H1 (cell line): ENCODE data around the gene RHCG. TPM values are rescaled to one million over a fixed set of nuclear protein-coding genes. Genes with fewer than 3 reads are reported as not detected.

Source experiments
- GABPA ChIP-seq: IDR thresholded peaks from 2 replicates; pipeline ENCODE4 v1.6.1; 2011; ENCODE audit warnings: mild to moderate bottlenecking, low read length, moderate library complexity, borderline replicate concordance; ENCODE audit not compliant: insufficient read depth
- POU5F1 ChIP-seq: IDR thresholded peaks from 2 replicates; pipeline ENCODE4 v1.6.1; 2011; ENCODE audit warnings: low read depth, mild to moderate bottlenecking, low read length, moderate library complexity
- polyA plus RNA-seq, 7 experiments: library from polyadenylated mRNA; depleted of rRNA in 3 of 7; stranded (reverse) in 5 of 7; unstranded in 2 of 7; fragments of >200 nt in 5 of 7; fragments of 200-250 nt in 2 of 7; gene quantifications; 1 replicate in 5 of 7; 2 replicates in 1 of 7; 4 replicates in 1 of 7; pipeline versions ENCODE4 v1.2.1 to v1.2.3, GENCODE V29; 2011 to 2013; ENCODE audit warnings: missing spikeins in 2 of 7, mixed read lengths in 2 of 7
- total RNA-seq: library from RNA; stranded (reverse); fragmentation: NEBNext Ultra II Directional; extraction: Animal tissue kit (Norgen Biotek cat#: 25700); gene quantifications from 2 replicates; pipeline ENCODE4 v1.2.1, GENCODE V29; 2021

RHCG gene
- total and polyA plus RNA-seq, 2 of the 8 experiments (the other 6 are each of a cell fraction or from before 2014, with no cell fraction given), result 0.68 TPM; not detected in 1

DNA sequence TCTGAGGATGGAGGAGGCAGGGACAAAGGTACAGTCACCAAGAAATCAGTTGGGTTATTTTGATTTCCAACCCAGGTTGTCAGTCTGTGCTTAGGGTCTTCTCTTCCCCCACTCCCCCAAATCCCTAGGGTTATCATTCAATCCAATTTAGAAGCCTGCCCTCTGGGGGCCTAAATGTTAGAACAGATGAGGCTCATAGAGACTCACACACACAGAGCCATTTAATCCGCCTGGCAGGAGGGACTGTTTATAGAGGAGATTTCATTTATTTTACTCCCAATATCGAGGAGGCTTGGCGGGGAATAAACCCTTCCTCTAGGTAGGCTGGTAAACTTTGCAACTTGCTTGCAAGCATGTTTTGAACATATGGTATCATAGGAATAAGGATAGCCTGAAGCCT is 52.8 kb downstream of the RHCG start (continued):
- no peak for TF ChIP-seq POU5F1
- no peak for TF ChIP-seq GABPA
